H1 (cell line): ENCODE measurements around the gene SLC38A8. TPM values are rescaled to one million over a fixed set of nuclear protein-coding genes. Genes with fewer than 3 reads are reported as not detected.

ENCODE experiments used
- MAFK ChIP-seq: IDR thresholded peaks from 2 replicates; pipeline ENCODE4 v1.6.1; 2012; ENCODE audit warnings: low read depth, mild to moderate bottlenecking, improper control_type of control experiment, low read length
- polyA plus RNA-seq, 7 experiments: library from polyadenylated mRNA; depleted of rRNA in 3 of 7; stranded (reverse) in 5 of 7; unstranded in 2 of 7; fragments of >200 nt in 5 of 7; fragments of 200-250 nt in 2 of 7; gene quantifications; 1 replicate in 5 of 7; 2 replicates in 1 of 7; 4 replicates in 1 of 7; pipeline versions ENCODE4 v1.2.1 to v1.2.3, GENCODE V29; 2011 to 2013; ENCODE audit warnings: missing spikeins in 2 of 7, mixed read lengths in 2 of 7
- total RNA-seq: library from RNA; stranded (reverse); fragmentation: NEBNext Ultra II Directional; extraction: Animal tissue kit (Norgen Biotek cat#: 25700); gene quantifications from 2 replicates; pipeline ENCODE4 v1.2.1, GENCODE V29; 2021

Gene SLC38A8
- total and polyA plus RNA-seq, 2 of the 8 experiments (the other 6 are each of a cell fraction or from before 2014, with no cell fraction given), result 0.08 TPM; not detected in 1

DNA sequence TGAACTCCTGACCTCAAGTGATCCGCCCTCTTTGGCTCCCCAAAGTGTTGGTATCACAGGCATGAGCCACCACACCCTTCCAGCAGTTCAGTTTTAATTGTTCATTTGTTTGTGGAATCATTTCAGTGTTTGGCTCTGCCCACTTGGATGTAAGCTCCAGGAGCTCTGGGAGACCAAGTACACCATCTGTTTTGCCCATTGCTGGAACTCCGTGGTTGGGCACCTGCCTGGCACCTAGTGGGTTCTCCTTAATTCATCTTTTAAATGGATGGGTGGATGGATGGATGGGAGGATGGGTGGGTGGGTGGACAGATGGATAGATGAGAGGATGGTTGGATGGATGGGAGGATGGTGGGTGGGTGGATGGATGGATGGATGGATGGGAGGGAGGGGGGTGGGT, 75.5 kb downstream of the SLC38A8 start (continued):
- TF ChIP-seq MAFK, result no peak
- TF ChIP-seq, all 59 proteins: peak for 0
